Brain pericyte (primary cell): ENCODE data around the gene ZNF613.
"Not testable (repeated sequence)": the region's sequence is repeated elsewhere in the genome, so short reads cannot be mapped to it uniquely, and the experiment has no call there.

Experiments
- DNase-seq: peaks from one replicate; pipeline ENCODE4 v3.0.0-alpha.2; 2012; ENCODE audit warnings: low read depth, low spot score

ZNF613 gene

DNA sequence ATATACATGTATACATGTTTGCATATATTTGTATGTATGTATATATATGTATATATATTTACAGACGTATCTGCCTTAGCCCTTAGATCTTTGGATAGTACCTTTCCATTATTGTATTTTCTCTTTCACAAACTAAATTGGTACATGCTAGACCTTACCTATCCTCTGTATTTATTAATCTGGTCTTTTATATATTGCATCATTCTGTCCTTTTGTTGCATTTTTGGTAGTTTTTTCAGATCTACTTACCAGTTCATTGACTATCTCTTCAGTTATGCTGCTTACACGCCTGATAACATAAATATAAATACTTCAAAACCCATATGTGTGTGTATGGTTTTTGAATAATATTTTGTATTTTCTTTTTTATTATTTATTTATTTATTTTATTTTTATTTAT, 11.7 kb downstream of the ZNF613 start:
- DNase-seq: no peak

DNA sequence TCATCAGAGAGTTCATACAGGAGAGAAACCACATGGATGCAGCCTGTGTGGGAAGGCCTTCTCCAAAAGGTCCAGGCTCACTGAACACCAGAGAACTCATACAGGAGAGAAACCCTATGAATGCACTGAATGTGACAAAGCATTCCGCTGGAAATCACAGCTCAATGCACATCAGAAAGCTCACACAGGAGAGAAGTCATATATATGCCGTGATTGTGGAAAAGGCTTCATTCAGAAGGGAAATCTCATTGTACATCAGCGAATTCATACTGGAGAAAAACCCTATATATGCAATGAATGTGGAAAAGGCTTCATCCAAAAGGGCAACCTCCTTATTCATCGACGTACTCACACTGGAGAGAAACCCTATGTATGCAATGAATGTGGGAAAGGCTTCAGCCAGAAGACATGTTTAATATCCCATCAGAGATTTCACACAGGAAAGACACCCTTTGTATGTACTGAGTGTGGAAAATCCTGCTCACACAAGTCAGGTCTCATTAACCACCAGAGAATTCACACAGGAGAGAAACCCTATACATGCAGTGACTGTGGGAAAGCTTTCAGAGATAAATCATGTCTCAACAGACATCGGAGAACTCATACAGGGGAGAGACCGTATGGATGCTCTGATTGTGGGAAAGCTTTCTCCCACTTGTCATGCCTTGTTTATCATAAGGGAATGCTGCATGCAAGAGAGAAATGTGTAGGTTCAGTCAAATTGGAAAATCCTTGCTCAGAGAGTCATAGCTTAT, 17.7 kb downstream of the ZNF613 start:
- DNase-seq: no peak

DNA sequence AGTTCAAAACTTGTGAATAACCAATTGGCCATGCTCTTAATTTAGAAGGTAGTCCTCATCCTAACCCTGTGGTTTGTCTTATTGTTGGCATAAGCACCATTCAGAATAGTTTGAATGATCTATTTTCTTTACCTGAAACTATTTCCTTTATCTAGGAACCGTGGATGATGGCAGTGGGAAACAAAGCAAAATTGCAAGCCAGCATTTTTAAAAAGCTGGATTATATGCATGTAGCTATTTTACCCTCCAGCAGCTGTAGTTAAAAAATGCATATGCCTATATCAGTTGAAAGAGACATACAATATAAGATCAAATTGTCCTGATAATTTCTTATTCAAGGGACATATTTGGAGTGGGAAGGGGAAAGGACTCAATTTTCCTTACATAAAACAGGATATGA, 19.3 kb downstream of the ZNF613 start:
- no peak for DNase-seq

GRCh38 chr19:51948975-51949374, 21.7 kb downstream of the ZNF613 start:
- no peak for DNase-seq

GRCh38 chr19:51957846-51958245, 30.6 kb downstream of the ZNF613 start:
- not testable (repeated sequence) for DNase-seq

GRCh38 chr19:51959791-51960190, 32.5 kb downstream of the ZNF613 start:
- DNase-seq: no peak

- not testable (repeated sequence) for DNase-seq
Measured at GRCh38 chr19:51960621-51961233, 33.5 kb downstream of the ZNF613 start.

- DNase-seq: no peak
Measured at GRCh38 chr19:51965583-51965982, 38.3 kb downstream of the ZNF613 start.

DNA sequence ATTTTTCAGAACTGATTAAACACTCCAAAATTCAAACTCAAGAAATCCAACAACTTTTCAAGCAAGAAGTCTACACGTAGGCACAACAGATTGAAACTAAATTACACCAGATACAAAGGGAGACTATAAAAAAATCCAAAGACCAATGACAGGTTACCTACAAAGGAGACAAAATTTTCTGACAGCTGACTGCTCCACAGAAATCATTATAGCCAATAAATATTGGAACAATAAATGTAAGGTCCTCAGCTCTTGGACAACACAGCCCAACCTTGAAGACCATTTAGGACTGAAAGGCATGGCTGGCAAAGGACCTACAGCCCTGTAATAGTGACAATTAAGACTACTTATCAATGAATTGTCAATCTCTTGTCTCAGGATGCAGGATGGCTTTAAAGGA, 43.4 kb downstream of the ZNF613 start:
- no peak for DNase-seq

DNA sequence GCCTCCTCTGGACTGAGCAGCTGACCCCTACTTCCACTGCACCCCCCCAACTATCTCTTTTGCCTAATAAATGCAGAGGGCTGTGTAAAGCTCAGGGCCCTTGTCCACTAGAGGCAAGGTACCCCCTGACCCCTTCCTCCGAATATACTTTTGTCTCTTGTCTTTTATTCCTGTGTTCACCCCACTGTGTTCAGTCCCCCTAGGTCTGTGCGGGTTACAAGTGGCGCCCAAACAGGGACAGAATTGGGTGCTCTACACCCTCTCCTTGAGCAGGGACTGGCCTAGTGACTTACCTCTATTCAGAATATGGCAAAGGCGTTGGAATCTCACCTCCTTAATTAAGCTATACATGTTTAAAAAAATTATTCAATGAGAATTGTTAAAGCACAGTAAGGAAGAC, 44.4 kb downstream of the ZNF613 start:
- DNase-seq: no peak

DNA sequence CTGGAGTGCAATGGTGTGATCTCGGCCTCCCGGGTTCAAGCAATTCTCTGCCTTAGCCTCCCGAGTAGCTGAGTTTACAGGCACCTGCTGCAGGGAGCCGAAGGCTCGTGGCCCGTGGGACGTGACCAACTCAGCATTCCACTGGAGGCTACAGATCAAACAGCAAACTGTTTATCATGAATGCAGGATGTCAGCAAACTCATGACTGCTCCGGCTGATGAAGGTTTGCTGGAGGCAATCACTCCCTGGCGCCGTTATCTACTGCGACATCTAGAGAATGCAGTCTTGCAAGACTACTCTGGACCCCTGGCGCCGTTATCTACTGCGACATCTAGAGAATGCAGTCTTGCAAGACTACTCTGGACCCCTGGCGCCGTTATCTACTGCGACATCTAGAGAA, 48.5 kb downstream of the ZNF613 start:
- DNase-seq: not testable (repeated sequence)

- no peak for DNase-seq
Measured at GRCh38 chr19:51976852-51977251, 49.6 kb downstream of the ZNF613 start.

- DNase-seq: no peak
Measured at GRCh38 chr19:51977346-51977745, 50.1 kb downstream of the ZNF613 start.

GRCh38 chr19:51978882-51979281, 51.6 kb downstream of the ZNF613 start:
- no peak for DNase-seq

- DNase-seq: no peak
Measured at GRCh38 chr19:51980116-51980736, 53.0 kb downstream of the ZNF613 start.

GRCh38 chr19:51980926-51981325, 53.7 kb downstream of the ZNF613 start:
- not testable (repeated sequence) for DNase-seq

- DNase-seq: no peak
Measured at GRCh38 chr19:51983361-51983760, 56.1 kb downstream of the ZNF613 start.

DNA sequence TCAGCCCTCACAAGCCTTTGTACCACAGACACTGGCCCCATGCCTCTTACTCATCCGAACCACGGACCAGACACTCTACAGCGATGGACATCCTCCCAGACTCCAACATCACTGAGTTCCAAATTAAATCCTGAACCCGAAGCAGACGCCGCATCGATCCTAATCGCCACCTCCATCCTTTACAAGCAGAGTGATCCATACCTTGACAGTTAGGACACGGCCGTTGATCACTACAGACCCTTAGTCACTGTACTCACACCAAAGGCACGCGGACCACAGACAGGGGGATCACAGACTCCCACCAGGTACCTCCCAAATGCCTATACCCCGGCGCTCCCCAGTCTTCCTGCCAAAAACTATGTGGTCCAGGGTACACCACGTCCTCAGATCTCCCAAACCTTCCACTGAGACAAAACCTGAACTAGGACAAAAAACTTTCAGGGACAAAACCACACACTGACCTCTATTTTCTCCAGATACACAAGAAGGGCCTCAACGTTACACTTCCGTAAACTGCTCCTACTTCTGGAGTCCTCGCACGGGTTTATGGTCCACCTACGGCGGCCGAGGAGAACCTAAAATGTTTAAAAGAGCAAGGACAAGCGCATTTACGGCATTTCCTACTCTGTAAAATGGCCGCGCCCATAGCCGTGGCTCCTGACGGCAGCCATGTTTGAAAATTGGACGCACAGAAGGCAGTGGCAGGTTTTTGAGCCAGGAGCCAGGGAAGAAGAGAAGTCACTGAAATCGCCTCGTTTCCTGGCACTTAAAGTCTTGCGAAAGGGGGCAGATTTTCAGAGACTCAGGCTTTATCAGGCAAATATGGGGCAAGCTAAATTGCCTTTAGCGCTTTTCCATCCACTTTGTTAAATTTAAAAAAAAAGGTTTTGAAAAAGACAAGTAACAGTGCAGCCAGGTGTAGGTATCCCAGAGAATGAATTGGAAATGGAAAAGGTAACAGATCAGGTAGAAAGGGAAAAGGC, 59.3 kb downstream of the ZNF613 start, which contains the start of gene ZNF350:
Gene ZNF350, minus strand, starts transcription at position 532 of the 983 bp plus-strand sequence. CDS start 12,480 bp downstream, outside the sequence.
- peak; percentile 76 for DNase-seq

GRCh38 chr19:51993422-51993821, 66.2 kb downstream of the ZNF613 start:
- no peak for DNase-seq

GRCh38 chr19:51994048-51994644, 66.9 kb downstream of the ZNF613 start:
- no peak for DNase-seq
